Mesodermal cell (in vitro differentiated cells): ENCODE data around the gene OSBPL3.

Experiments used
- H3K27ac ChIP-seq: 2 replicates; pipeline ENCODE4 v1.7.0; 2013; ENCODE audit warnings: mild to moderate bottlenecking, low read depth, low read length, moderate library complexity; ENCODE audit not compliant: severe bottlenecking
- H3K36me3 ChIP-seq: 2 replicates; pipeline ENCODE4 v1.7.1; 2013; ENCODE audit warnings: mild to moderate bottlenecking, low read length, moderate library complexity; ENCODE audit not compliant: control insufficient read depth, insufficient read depth
- H3K4me1 ChIP-seq: one replicate; pipeline ENCODE4 v1.7.1; 2013; ENCODE audit warnings: mild to moderate bottlenecking, low read length; ENCODE audit not compliant: insufficient read depth, control insufficient read depth, poor library complexity, severe bottlenecking
- H3K4me3 ChIP-seq: 2 replicates; pipeline ENCODE4 v1.7.0; 2013; ENCODE audit warnings: low read length, control low read depth, mild to moderate bottlenecking; ENCODE audit not compliant: insufficient read depth, poor library complexity, severe bottlenecking; ENCODE audit errors: extremely low read depth
- H3K9me3 ChIP-seq: 2 replicates; pipeline ENCODE4 v1.7.1; 2013; ENCODE audit warnings: mild to moderate bottlenecking, low read length, moderate library complexity; ENCODE audit not compliant: control insufficient read depth
- WGBS, 2 experiments: methylation state at CpG; one replicate each; pipeline ENCODE4 v1.1.5; 2013; ENCODE audit warnings: missing lambda C conversion rate in 2 of 2; ENCODE audit not compliant: insufficient coverage in 2 of 2; 5-methylcytosine and 5-hydroxymethylcytosine counted together

The OSBPL3 gene

GRCh38 chr7:24967696-24968095 lies 12.3 kb downstream of the OSBPL3 start:
- WGBS, 2 experiments, result no CpG with 5 or more reads among the region's 1 CpG
- Histone ChIP-seq H3K27ac (no peak overlapping the region), H3K9me3 (no peaks in the 10 kb centered on the region), H3K4me1 (peaks cover 19% of the 10 kb centered on the region), H3K36me3 (no peaks in the 10 kb centered on the region), H3K4me3 (no peak overlapping the region)

GRCh38 chr7:24966802-24967201 lies 13.2 kb downstream of the OSBPL3 start:
- peaks cover 12% of the 10 kb centered on the region for H3K4me1 ChIP-seq
- H3K27ac ChIP-seq, result no peak overlapping the region
- no peak overlapping the region for H3K4me3 ChIP-seq
- no peaks in the 10 kb centered on the region for H3K9me3 ChIP-seq
- WGBS, 2 experiments, result 86% methylated on average over 1 of the region's 1 CpG; no CpG with 5 or more reads in 1 of the 2 experiments
- no peaks in the 10 kb centered on the region for H3K36me3 ChIP-seq

GRCh38 chr7:24965831-24966708 lies 13.9 kb downstream of the OSBPL3 start:
- H3K4me3 ChIP-seq, result no peak overlapping the region
- no peaks in the 10 kb centered on the region for H3K36me3 ChIP-seq
- no peak overlapping the region for H3K27ac ChIP-seq
- no peaks in the 10 kb centered on the region for H3K9me3 ChIP-seq
- WGBS, 2 experiments, result 82 to 93% methylated on average over 6 to 8 of the region's 8 CpGs
- peaks cover 7% of the 10 kb centered on the region for H3K4me1 ChIP-seq

- WGBS, 2 experiments, result no CpG with 5 or more reads among the region's 2 CpGs
- Histone ChIP-seq H3K9me3 (no peaks in the 10 kb centered on the region), H3K27ac (no peak overlapping the region), H3K36me3 (no peaks in the 10 kb centered on the region), H3K4me1 (no peaks in the 10 kb centered on the region), H3K4me3 (no peak overlapping the region)
Observed at GRCh38 chr7:24964191-24964590, 15.8 kb downstream of the OSBPL3 start.

- H3K27ac ChIP-seq, result no peak overlapping the region
- H3K4me3 ChIP-seq, result no peak overlapping the region
- no peaks in the 10 kb centered on the region for H3K4me1 ChIP-seq
- 60 to 100% methylated on average over 1 to 2 of the region's 2 CpGs for WGBS, 2 experiments
- no peaks in the 10 kb centered on the region for H3K9me3 ChIP-seq
- H3K36me3 ChIP-seq, result no peaks in the 10 kb centered on the region
Observed at GRCh38 chr7:24963218-24963617, 16.8 kb downstream of the OSBPL3 start.

- 84 to 88% methylated on average over 4 of the region's 4 CpGs for WGBS, 2 experiments
- Histone ChIP-seq H3K4me3 (no peak overlapping the region), H3K9me3 (no peaks in the 10 kb centered on the region), H3K4me1 (no peaks in the 10 kb centered on the region), H3K27ac (no peak overlapping the region), H3K36me3 (no peaks in the 10 kb centered on the region)
Observed at GRCh38 chr7:24962418-24962962, 17.5 kb downstream of the OSBPL3 start.

GRCh38 chr7:24959735-24960485 lies 20.1 kb downstream of the OSBPL3 start:
- Histone ChIP-seq H3K9me3 (no peaks in the 10 kb centered on the region), H3K4me1 (no peaks in the 10 kb centered on the region), H3K4me3 (no peak overlapping the region), H3K27ac (no peak overlapping the region), H3K36me3 (no peaks in the 10 kb centered on the region)
- WGBS, 2 experiments, result 96 to 100% methylated on average over 3 of the region's 6 CpGs

- H3K36me3 ChIP-seq, result no peaks in the 10 kb centered on the region
Observed at GRCh38 chr7:24958399-24958798, 21.6 kb downstream of the OSBPL3 start.

GRCh38 chr7:24956021-24956420 lies 24.0 kb downstream of the OSBPL3 start:
- Histone ChIP-seq H3K36me3 (no peaks in the 10 kb centered on the region), H3K9me3 (no peaks in the 10 kb centered on the region), H3K4me3 (no peak overlapping the region), H3K4me1 (no peaks in the 10 kb centered on the region), H3K27ac (no peak overlapping the region)
- WGBS, 2 experiments, result 83 to 88% methylated on average over 1 to 2 of the region's 3 CpGs

More at GRCh38 chr7:24958399-24958798, 21.6 kb downstream of the OSBPL3 start:
- no peak overlapping the region for H3K4me3 ChIP-seq
- H3K27ac ChIP-seq, result no peak overlapping the region
- H3K9me3 ChIP-seq, result no peaks in the 10 kb centered on the region
- H3K4me1 ChIP-seq, result no peaks in the 10 kb centered on the region

- Histone ChIP-seq H3K9me3 (no peaks in the 10 kb centered on the region), H3K27ac (no peak overlapping the region), H3K36me3 (no peaks in the 10 kb centered on the region), H3K4me3 (no peak overlapping the region), H3K4me1 (no peaks in the 10 kb centered on the region)
- whole genome bisulfite sequencing, 2 experiments, result 100% methylated on average over 1 of the region's 1 CpG; no CpG with 5 or more reads in 1 of the 2 experiments
Observed at GRCh38 chr7:24955313-24955712, 24.7 kb downstream of the OSBPL3 start.
